Fibroblast of skin of right quadriceps (primary cell): ENCODE results near the gene MON2.

ENCODE experiments used
- DNase-seq: peaks from one replicate; pipeline ENCODE4 v3.0.0-alpha.2; 2013

The MON2 gene

DNA sequence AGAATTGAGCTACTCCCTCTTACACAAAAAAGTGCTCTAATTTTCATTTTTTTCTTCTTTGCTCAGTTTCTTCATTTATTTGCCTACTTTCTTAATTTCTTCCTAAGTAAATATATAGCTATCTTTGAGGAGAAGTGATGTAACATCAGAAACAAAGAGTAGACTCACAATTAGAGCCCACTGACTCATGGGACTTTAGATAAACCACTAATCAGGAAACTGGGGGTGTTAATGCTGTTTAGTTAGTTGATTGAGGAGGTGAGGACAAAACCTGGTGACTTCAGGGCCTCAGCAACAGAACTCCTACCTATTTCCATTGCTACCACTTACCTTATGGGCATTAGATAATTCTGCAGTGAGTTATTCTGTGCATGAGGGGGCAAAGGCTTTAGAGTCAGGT is 151.7 kb downstream of the MON2 start:
- DNase-seq: no peak

DNA sequence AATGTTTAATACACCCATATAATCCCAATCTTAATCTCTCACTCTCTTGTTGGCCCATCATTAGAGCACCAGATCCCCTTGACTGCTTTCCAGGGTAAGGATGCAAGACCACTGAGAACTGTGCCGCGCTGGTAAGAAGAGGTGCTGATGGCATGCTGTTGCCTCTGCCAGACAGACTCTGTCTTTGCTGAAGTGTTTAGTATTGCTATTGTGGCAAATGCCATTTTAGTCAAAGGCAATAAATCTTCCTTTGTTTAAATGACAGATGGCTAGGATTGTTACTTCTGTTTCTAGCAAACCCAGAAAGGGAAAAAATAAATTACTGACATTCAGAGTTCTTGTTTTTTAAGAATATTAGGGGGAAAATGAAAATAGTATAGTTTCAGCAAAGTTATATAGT is 152.3 kb downstream of the MON2 start:
- DNase-seq: no peak

DNA sequence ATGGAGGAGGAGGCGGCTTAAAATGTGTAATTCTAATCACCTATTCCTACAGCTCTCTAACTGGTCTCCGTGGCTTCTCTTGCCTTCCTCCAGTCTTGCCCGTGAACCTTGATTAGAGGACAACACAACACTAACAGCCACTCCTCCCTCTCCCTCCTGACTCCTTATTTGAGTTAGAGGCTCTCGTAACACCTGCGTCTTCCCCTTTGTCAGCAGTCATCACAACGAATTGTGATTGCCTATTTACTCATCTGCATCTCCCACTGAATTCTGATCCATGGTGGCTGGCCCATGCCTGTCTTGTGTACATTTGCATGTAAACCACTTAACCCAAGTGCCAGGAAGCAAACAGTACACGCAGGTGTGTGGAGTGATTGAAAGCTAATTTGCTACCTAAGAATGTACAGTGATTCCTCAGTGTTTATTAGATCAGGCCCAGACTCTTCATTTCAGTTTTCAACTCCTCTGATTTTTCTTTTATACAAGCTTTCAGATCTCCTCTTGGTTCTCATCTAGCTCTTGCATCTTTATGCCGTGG is 154.5 kb downstream of the MON2 start:
- no peak for DNase-seq

DNA sequence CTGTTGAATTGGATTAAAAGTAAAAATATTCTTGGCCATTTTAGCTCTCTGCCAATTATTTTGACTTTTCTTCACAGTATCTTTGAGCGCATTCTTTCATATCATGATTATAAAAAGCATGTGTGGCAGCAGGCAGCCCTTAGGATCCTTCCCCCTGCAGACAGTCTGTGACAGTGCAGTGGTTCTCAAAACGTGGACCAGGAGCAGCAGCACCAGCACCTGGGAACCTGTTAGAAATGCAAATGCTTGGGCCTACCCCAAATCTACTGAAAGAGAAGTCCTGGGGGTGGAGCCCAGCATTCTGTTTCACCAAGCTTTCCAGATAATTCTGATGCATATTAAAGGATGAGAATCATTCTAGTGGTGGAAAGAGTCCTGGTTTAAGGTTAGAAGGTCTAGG is 155.6 kb downstream of the MON2 start:
- no peak for DNase-seq

DNA sequence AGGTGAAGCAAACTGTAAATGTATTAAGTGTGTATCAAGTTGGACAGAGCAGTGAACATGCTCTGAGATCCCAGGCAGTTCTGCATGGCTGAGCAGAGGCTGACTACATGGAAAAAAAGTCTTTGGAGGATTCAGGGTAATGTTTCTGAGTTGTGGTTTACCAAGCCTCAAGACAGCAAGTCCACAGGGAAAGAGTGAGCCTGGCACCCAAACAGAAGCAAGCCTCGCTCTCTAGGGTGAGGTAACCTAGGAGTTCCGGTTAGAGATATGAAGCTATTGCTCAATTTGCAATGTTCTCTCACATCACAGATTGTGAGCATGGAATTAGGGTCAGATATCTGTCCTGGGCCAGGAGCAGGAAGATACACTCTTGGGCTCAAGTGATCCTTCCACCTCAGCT is 158.6 kb downstream of the MON2 start:
- DNase-seq: peak; percentile 42

DNA sequence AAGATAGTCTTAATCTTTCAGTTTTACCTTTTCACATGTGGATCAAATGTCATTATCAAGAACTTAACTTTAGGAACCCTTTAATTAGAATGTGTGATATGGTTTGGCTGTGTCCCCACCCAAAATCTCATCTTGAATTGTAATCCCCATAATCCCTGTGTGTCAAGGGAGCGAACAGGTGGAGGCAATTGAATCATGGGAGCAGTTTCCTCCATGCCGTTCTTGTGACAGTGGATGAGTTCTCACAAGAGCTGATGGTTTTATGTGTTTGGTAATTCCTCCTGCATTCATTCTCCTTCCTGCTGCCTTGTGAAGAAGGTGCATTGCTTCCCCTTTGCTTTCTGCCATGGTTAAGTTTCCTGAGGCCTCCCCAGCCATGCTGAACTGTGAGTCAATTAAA is 160.6 kb downstream of the MON2 start:
- no peak for DNase-seq

DNA sequence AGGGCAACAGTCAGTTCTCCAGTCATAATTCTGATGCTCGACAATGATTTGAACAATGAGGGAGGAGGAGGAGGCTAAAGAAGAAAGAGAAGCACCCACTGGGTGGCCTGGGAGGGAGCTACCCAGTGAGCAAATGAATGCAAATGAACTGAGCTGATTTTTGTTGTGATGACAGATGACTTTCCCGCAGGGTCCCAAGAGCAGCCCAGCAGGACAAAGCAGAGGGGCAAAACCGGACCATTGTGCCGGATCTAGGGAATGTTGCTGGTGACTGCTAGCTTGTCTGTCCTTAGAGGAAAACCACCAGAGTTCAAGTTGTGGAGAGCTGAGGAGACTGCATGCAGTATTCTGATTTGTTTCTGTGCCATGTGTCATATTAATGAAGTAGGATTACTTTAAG is 162.8 kb downstream of the MON2 start:
- no peak for DNase-seq

DNA sequence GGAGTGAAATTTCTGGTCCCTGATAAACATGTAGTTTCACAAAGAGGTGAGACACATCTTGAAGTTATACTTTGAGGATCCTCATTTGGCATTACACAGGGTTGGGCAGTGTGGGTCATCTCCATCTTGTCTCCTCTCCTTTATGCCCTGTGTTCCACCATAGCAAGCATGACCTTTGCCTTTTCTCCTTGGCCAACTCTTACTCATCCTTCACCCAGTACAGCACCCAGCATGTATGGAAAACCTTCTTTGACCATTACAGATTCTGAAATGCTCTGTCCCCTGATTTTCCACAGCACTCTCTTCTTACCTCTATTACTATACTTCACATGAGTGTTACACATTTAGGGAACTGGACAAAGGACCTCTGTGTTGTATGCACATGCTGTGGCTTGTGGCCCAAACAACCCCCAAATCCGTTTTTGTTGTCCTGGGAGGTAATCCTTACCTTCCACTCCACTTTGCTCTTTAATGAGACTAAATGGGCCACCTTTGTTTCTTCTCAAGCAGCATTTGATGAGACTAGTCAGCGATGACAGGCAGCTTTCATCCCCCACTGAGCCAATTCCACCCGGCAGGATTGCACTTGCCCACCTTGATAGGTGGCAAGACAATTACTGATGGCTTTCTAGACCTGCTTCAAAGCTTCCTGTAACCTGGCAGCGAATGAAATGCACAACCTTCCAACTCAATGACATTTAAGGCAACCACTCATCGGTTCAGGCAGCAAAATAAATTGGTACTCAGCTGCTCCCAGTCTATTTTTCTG is 163.5 kb downstream of the MON2 start:
- DNase-seq: no peak

DNA sequence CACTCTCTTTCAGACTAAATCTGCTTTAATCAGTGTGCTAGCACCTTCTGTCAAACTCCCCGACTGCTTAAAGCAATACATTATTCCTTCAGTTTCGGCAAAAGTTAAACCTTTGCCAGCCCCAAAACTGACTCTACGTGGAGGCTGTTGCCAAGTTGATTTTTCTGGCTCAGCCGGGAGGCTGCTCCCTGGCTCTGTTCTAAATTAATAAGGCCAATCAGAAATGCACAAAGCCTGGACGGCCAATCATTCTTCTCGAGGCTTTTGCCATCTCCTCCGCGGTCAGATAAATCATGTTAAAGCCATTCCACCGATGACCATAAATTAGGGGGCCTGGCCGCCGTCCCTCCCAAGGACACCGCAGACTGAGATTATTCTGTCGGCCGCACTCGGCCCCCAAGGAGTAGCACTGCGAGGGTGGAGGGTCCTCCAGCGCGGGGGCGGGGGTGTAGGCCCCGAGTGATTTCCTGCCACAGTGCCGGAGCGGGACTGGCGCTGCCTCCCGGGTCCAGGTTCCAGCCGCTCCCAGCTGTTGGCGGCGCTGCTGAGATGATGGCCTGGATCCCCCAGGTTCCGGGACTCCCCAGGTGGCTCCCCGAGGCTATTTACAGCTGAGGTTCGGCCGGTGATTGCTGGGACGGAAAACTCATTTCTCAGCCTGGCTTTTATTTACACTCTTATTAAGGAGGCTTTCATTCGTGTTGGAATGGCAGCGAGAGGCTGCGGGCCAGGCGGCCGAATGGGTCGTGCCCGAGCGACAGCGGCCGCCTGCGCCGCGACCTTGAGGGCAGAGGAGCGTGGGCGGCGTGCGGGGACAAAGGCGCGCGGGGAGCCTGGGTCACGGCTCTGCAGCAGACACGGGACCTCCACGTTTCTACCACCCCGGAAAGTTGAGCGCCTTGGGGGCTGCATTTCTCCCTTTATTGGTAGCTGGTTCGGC is 165.1 kb downstream of the MON2 start:
- peak; percentile 94 for DNase-seq

DNA sequence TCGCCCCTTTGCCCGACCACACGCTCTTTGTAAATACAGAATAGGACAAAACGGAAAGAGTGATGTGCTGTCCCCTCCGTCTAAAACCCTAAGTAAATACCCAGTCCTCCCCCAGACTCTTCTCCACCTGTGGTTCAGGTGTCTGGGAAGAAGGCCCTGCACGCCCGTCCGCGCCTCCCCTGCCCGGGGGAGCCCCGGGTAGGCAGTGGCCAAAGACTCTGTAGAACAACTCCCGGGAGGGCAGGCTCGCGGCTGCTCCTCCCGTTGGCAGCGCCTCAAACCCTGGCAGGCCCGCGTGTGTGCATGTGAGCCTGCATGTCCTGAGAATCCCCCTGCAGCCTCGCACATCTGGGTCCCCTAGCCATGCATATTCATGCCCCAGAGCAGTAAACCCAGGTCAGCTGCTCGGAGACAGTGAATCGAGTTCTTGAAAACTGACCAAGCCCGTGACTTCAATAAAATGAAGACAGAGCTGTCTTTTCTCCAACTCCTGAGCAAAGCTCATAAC is 165.8 kb downstream of the MON2 start:
- DNase-seq: peak; percentile 36

DNA sequence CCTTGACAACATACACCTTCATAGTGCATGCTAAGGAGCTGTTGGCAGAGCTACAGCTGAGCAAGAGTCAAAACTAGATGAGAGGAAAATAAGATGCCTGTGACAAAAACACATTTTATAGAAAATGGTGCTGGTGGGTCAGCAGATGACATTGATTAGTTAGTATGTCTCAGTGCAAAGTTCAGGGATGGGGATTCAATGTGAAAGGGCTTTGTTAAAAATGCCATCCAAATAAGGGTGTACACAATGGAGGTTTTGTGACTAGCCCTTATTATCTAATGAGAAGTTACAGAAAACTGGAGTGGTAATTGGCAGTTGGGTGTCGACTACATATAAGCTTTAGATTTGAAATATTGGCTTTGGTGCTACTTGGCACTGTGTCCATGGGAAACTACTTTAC is 169.0 kb downstream of the MON2 start:
- DNase-seq: no peak

DNA sequence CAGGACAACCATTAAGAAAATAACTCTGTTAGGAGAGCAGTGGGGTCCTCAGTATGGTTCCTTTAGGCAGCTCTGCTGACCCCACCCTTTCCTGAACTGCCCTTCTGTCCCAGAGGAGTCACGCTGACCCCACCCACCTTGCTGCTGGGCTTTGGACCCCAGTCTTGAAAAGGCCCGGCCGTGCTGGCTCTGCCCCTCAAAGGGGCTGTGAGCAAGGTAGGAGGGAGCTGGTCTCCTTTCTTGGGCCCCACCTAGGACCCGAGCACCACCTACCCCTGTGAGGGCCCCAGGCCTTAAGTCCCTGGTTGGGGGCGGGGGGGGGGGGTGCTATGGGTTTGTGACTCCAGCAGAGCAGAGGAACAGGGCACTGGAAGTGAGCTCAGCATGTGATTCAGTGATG is 171.1 kb downstream of the MON2 start:
- no peak for DNase-seq

DNA sequence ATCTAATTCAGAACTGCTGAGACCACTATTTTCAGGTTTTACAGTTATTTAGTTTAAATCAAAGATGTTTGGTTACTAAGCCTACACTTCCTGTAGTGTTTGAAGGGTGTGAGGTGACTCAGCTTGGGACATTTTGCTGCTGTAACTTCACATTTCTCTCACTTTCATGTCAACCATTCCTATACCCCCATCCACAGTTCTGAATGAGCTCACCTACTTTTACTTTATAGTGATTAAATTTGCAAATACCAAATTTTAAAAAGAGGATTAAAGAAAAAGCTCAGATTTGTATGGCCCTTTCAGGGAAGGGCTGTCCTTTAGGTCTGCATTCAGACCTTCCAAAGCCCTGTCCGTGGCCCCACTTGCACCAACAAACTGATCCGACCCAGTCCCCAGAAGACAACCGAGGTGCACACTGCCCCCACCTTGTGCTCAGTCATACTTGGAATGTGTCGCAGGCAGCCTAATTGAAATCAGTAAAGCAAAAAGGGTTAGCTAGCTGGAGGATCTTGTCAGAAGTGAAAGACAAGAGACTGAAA is 174.4 kb downstream of the MON2 start:
- DNase-seq: peak; percentile 74

DNA sequence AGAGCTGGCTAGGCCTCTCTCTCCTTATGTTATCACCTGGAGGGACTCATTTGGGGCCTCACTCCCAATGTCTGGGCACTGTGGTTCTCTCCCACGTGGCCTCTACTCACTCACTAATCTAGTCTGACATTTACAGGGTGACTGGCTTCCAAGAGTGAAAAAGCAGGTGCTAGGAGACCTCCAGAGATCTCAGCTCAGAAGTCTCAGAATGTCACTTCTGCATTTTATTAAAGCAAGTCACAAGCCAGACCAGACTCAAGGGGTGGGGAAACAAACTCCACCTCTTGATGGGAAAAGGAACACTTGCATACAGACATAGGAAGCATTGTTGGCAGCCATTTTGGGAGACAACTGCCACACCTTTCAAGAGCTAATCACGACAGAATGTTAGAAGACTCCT is 175.9 kb downstream of the MON2 start:
- DNase-seq: no peak

DNA sequence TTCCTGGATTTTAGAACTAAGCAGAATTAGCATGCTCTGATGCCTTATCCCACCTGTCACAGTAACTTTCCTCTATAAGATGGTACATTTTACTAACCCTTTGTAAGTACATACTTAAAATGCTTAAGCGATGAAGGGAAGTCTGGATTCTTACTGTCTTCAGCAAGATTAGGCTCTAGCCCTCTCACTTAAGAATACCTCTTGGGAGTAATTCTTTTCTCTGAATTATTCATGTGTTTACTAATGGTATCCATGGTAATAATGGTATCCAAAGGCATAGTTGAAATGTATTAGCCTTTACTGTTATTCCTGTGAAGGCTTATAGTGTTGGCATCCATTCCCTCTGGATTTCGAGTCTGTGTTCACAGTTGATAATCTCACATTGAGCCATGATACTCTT is 176.9 kb downstream of the MON2 start:
- DNase-seq: peak; percentile 67

DNA sequence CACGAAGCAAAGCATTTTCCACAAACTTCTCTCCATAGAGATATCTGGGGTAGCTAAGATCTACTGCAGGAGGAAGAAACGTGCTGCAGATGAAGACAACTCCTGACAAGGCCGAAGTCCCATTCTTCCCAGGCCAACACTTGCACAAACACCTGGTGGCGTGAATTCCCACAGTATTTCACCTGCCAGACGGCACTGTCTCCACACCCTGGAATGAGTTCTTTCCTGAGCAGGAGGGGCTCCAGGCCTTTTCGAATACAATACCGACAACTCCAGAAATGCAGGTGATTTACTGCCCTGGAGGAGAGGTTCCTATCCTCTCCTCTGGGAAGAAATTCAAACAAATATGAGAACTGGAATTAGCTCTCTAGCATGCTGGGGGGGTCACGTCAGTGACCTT is 179.9 kb downstream of the MON2 start:
- no peak for DNase-seq

DNA sequence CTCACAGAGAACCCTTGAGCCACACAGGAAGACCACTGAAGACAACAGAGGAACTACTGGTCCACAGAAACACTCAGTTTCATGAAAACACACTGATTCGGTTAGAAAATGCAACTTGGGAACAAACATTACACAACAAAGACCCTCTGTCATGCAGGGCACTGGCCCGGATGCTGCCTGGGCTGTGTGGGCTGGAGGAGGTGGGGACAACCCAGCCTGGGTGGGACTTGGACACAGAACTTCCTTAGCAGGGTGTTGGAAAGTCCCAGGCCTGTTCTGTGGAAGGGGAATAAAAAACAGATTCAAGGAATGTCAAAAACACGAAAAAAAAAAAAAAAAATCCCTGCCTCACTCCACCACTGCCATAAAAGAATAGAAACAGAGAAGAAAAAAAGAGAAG is 181.0 kb downstream of the MON2 start:
- no peak for DNase-seq

DNA sequence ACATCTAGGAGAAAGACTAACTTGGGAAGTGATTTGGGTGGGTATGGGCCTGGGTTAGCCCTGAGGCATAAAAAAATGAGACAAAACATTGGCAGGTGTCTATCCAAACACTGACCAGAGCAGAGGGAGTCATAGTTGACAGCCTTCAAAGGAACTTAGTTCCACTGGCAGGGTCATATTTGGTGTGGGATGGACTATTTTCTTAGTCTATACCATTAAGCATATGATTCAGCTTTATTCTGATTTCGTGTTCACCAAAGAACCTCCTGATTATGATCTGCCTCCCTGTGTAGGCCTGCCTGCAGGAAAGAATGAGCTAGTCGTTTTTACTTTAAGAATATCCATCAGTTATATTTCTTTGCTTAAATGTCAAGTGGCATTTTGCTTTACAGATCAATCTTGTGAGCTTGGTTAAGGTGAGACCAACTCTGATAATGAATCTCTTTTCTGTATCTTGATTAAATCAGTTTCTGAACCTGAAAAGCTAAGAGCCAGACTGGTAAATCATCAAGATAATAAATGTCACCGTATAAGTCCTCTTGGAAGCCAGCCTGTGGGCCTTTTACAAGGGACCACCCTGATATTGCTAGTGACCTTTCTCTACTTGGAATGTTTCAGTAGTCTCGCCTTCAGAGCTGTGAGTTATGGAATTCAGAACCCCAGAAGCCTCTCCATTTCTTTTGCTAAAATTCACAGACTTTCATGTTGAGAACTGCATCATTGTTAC is 182.9 kb downstream of the MON2 start:
- DNase-seq: no peak
